Astrocyte (in vitro differentiated cells and primary cell): ENCODE measurements around the gene MBNL3. TPM values are rescaled to one million over a fixed set of nuclear protein-coding genes. Genes with fewer than 3 reads are reported as not detected.
"Not testable (repeated sequence)": the region's sequence is repeated elsewhere in the genome, so short reads cannot be mapped to it uniquely, and the experiment has no call there.

Experiments used
- DNase-seq: peaks from one replicate; pipeline ENCODE4 v3.0.0-alpha.2; 2010; ENCODE audit warnings: low read depth
- FAIRE-seq: peaks from 2 replicates; lab custom pipeline; 2011; peaks lifted over from hg19 to GRCh38; lab: Jason Lieb, UNC
- H2AFZ ChIP-seq: 2 replicates; pipeline ENCODE4 v1.6.0; 2012; ENCODE audit warnings: low read depth, low read length, inconsistent platforms
- H3K27ac ChIP-seq: 2 replicates; pipeline ENCODE4 v1.5.1; 2011; ENCODE audit warnings: low read depth, low read length, inconsistent platforms
- H3K27me3 ChIP-seq: 2 replicates; pipeline ENCODE4 v1.6.0; 2011; ENCODE audit warnings: low read length, inconsistent platforms; ENCODE audit not compliant: insufficient read depth
- H3K36me3 ChIP-seq: 2 replicates; pipeline ENCODE4 v1.5.1; 2011; ENCODE audit warnings: low read length, inconsistent platforms; ENCODE audit not compliant: insufficient read depth
- H3K4me1 ChIP-seq: 2 replicates; pipeline ENCODE4 v1.5.1; 2011; ENCODE audit warnings: low read length, inconsistent platforms; ENCODE audit not compliant: insufficient read depth
- H3K4me2 ChIP-seq: 2 replicates; pipeline ENCODE4 v1.6.0; 2012; ENCODE audit warnings: low read length, inconsistent platforms
- H3K4me3 ChIP-seq: 2 replicates; pipeline ENCODE4 v1.5.1; 2011; ENCODE audit warnings: low read depth, mild to moderate bottlenecking, low read length, inconsistent platforms; ENCODE audit not compliant: insufficient read depth
- H3K79me2 ChIP-seq: 2 replicates; pipeline ENCODE4 v1.6.0; 2012; ENCODE audit warnings: mild to moderate bottlenecking, low read length, inconsistent platforms; ENCODE audit not compliant: insufficient read depth
- H3K9ac ChIP-seq: 2 replicates; pipeline ENCODE4 v1.6.0; 2012; ENCODE audit warnings: mild to moderate bottlenecking, low read length, inconsistent platforms
- H3K9me3 ChIP-seq: 2 replicates; pipeline ENCODE4 v1.5.1; 2012; ENCODE audit warnings: low read depth, mild to moderate bottlenecking, low read length, inconsistent platforms; ENCODE audit not compliant: insufficient read depth
- H4K20me1 ChIP-seq: 2 replicates; pipeline ENCODE4 v1.6.0; 2012; ENCODE audit warnings: low read length, inconsistent platforms; ENCODE audit not compliant: insufficient read depth
- H3K27ac Mint-ChIP-seq: one replicate; pipeline ENCODE4 v1.8.0; 2021; ENCODE audit warnings: mild to moderate bottlenecking, mixed read lengths; ENCODE audit not compliant: unreplicated experiment
- H3K27me3 Mint-ChIP-seq: one replicate; pipeline ENCODE4 v1.8.0; 2021; ENCODE audit warnings: low read depth, mixed read lengths; ENCODE audit not compliant: unreplicated experiment
- H3K36me3 Mint-ChIP-seq: one replicate; pipeline ENCODE4 v1.8.0; 2021; ENCODE audit warnings: low read depth, mixed read lengths; ENCODE audit not compliant: unreplicated experiment
- H3K4me1 Mint-ChIP-seq: one replicate; pipeline ENCODE4 v1.8.0; 2021; ENCODE audit warnings: low read depth, mixed read lengths; ENCODE audit not compliant: unreplicated experiment
- H3K4me3 Mint-ChIP-seq: one replicate; pipeline ENCODE4 v1.8.0; 2021; ENCODE audit warnings: mild to moderate bottlenecking, moderate library complexity, mixed read lengths; ENCODE audit not compliant: unreplicated experiment
- H3K9me3 Mint-ChIP-seq: one replicate; pipeline ENCODE4 v1.8.0; 2021; ENCODE audit warnings: mild to moderate bottlenecking, mixed read lengths; ENCODE audit not compliant: unreplicated experiment
- CTCF ChIP-seq: IDR thresholded peaks from 2 replicates; pipeline ENCODE4 v1.5.1; 2011; ENCODE audit warnings: low read depth, mild to moderate bottlenecking, inconsistent platforms, low read length, moderate library complexity; ENCODE audit not compliant: insufficient read depth
- EZH2 ChIP-seq: IDR thresholded peaks from 2 replicates; pipeline ENCODE4 v1.6.1; 2012; ENCODE audit warnings: mild to moderate bottlenecking, low read length, inconsistent platforms; ENCODE audit not compliant: insufficient read depth
- total RNA-seq: library from RNA; stranded (reverse); gene quantifications from 2 replicates; pipeline ENCODE4 v1.2.1, GENCODE V29; 2021

The MBNL3 gene
- total RNA-seq, 1 donor from 2014 or later: 4.1 TPM

GRCh38 chrX:132461886-132462285 is 27.0 kb downstream of the MBNL3 start:
- peak; percentile 54 for FAIRE-seq
- H3K27me3 Mint-ChIP-seq: no peaks in the 10 kb centered on the region

DNA sequence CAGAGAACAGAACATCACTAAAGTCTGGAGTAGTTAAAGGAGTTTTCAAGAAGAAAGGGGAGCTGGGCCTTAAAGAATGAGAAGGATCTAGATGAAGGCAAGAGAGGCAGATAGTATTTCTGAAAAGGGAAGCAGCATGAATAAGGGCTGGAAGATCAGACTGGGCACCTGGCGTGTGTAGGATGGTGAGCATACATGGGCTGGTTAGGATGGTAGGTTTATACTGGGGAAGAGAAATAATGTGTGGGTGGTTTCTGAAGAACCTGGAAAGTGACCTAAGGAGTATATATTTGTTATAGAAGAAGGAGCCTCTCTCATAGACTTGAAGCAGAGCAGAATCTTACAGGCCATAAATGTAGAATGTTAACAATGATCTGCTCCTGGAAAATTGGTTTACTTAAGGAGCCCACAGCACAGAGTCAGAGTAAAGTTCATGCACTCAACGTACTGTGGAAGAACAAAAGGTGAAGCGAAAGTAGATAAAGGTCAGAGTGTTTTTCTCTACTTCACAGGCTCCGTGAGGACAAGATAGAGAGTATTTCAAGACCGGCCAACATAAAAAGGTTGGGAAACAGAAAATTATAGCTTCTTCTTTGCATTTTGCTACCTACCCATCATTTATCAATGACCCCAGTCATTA is 35.8 kb downstream of the MBNL3 start:
- no peak for FAIRE-seq
- no peaks in the 10 kb centered on the region for H3K36me3 Mint-ChIP-seq
- TF ChIP-seq CTCF: no peak
- TF ChIP-seq EZH2: no peak
- H4K20me1 ChIP-seq: no peaks in the 10 kb centered on the region
- H3K9me3 ChIP-seq: no peaks in the 10 kb centered on the region
- H2AFZ ChIP-seq: no peak overlapping the region
- no peak for DNase-seq
- H3K4me1 ChIP-seq: no peaks in the 10 kb centered on the region
- no peak overlapping the region for H3K27ac Mint-ChIP-seq
- no peak overlapping the region for H3K4me2 ChIP-seq
- no peaks in the 10 kb centered on the region for H3K36me3 ChIP-seq
- H3K79me2 ChIP-seq: no peaks in the 10 kb centered on the region
- H3K27me3 Mint-ChIP-seq: no peaks in the 10 kb centered on the region
- H3K4me1 Mint-ChIP-seq: no peaks in the 10 kb centered on the region
- no peak overlapping the region for H3K9ac ChIP-seq
- no peak overlapping the region for H3K4me3 Mint-ChIP-seq
- no peak overlapping the region for H3K27ac ChIP-seq
- H3K9me3 Mint-ChIP-seq: peaks cover 11% of the 10 kb centered on the region
- no peaks in the 10 kb centered on the region for H3K27me3 ChIP-seq
- no peak overlapping the region for H3K4me3 ChIP-seq

More at GRCh38 chrX:132461886-132462285, 27.0 kb downstream of the MBNL3 start:
- Mint-ChIP-seq H3K9me3 (no peaks in the 10 kb centered on the region), H3K4me3 (no peak overlapping the region), H3K27ac (no peak overlapping the region), H3K36me3 (no peaks in the 10 kb centered on the region), H3K4me1 (no peaks in the 10 kb centered on the region)
- H3K9me3 ChIP-seq: no peaks in the 10 kb centered on the region
- H3K36me3 ChIP-seq: no peaks in the 10 kb centered on the region
- no peak overlapping the region for H3K4me2 ChIP-seq
- no peaks in the 10 kb centered on the region for H4K20me1 ChIP-seq
- no peak for TF ChIP-seq CTCF
- no peak for TF ChIP-seq EZH2
- H2AFZ ChIP-seq: no peak overlapping the region
- no peaks in the 10 kb centered on the region for H3K79me2 ChIP-seq
- no peak overlapping the region for H3K9ac ChIP-seq
- DNase-seq: no peak
- H3K4me3 ChIP-seq: no peak overlapping the region
- no peaks in the 10 kb centered on the region for H3K27me3 ChIP-seq
- H3K4me1 ChIP-seq: no peaks in the 10 kb centered on the region
- no peak overlapping the region for H3K27ac ChIP-seq

GRCh38 chrX:132445909-132446308 is 42.9 kb downstream of the MBNL3 start:
- H3K27ac Mint-ChIP-seq, H2AFZ ChIP-seq, H3K36me3 Mint-ChIP-seq, H3K4me2 ChIP-seq, FAIRE-seq, H3K79me2 ChIP-seq, H3K4me1 ChIP-seq, H3K9me3 ChIP-seq, H3K4me1 Mint-ChIP-seq, H3K4me3 ChIP-seq, DNase-seq, H3K9ac ChIP-seq, H4K20me1 ChIP-seq, H3K27me3 ChIP-seq, H3K36me3 ChIP-seq, H3K4me3 Mint-ChIP-seq, H3K27ac ChIP-seq, H3K27me3 Mint-ChIP-seq: not testable (repeated sequence)
- peaks cover 11% of the 10 kb centered on the region for H3K9me3 Mint-ChIP-seq
